ENCODE results near the gene MAML2.

MAML2 gene

GRCh38 chr11:96104496-96104895 lies 238.5 kb downstream of the MAML2 start:
- no peak for DNase-seq (ENCODE audit: low spot score)
- no peak for TF ChIP-seq CTCF (IDR thresholded peaks at IDR 0.05; ENCODE audit: extremely low read depth, missing control alignments)

- DNase-seq (ENCODE audit: low spot score) = no peak
- TF ChIP-seq CTCF (IDR thresholded peaks at IDR 0.05; ENCODE audit: extremely low read depth, missing control alignments) = no peak
Observed at GRCh38 chr11:96103721-96104120, 239.3 kb downstream of the MAML2 start.

- no peak for DNase-seq (ENCODE audit: low spot score)
- TF ChIP-seq CTCF (IDR thresholded peaks at IDR 0.05; ENCODE audit: extremely low read depth, missing control alignments) = no peak
Observed at GRCh38 chr11:96103102-96103501, 239.9 kb downstream of the MAML2 start.

- no peak for TF ChIP-seq CTCF (IDR thresholded peaks at IDR 0.05; ENCODE audit: extremely low read depth, missing control alignments)
- no peak for DNase-seq (ENCODE audit: low spot score)
Observed at GRCh38 chr11:96102664-96103078, 240.3 kb downstream of the MAML2 start.

GRCh38 chr11:96101146-96101545 lies 241.8 kb downstream of the MAML2 start:
- DNase-seq (ENCODE audit: low spot score) = no peak
- TF ChIP-seq CTCF (IDR thresholded peaks at IDR 0.05; ENCODE audit: extremely low read depth, missing control alignments) = no peak

GRCh38 chr11:96098511-96099241 lies 244.3 kb downstream of the MAML2 start:
- DNase-seq (ENCODE audit: low spot score) = no peak
- no peak for TF ChIP-seq CTCF (IDR thresholded peaks at IDR 0.05; ENCODE audit: extremely low read depth, missing control alignments)

GRCh38 chr11:96097844-96098421 lies 245.1 kb downstream of the MAML2 start:
- no peak for TF ChIP-seq CTCF (IDR thresholded peaks at IDR 0.05; ENCODE audit: extremely low read depth, missing control alignments)
- no peak for DNase-seq (ENCODE audit: low spot score)

Data from GM20000 (cell line).